Activated CD8-positive, alpha-beta memory T cell treated with anti-CD3 and anti-CD28 coated beads for 4 hours (primary cell): ENCODE data around the gene PIAS2.
"Not testable (repeated sequence)": the region's sequence is repeated elsewhere in the genome, so short reads cannot be mapped to it uniquely, and the experiment has no call there.

Experiments used
- DNase-seq, 2 donors: peaks; one replicate each; pipeline ENCODE4 v3.0.0-alpha.2; 2020; ENCODE audit warnings: low read depth in 2 of 2

The PIAS2 gene

GRCh38 chr18:46909497-46909896 lies 7.8 kb downstream of the PIAS2 start:
- no peak for DNase-seq

- DNase-seq, result no peak
Observed at GRCh38 chr18:46903406-46903805, 13.9 kb downstream of the PIAS2 start.

GRCh38 chr18:46899274-46899948 lies 17.9 kb downstream of the PIAS2 start:
- no peak for DNase-seq

- DNase-seq, result no peak
Observed at GRCh38 chr18:46894124-46894523, 23.2 kb downstream of the PIAS2 start.

GRCh38 chr18:46893360-46893759 lies 23.9 kb downstream of the PIAS2 start:
- DNase-seq, result no peak

- DNase-seq, result no peak
Observed at GRCh38 chr18:46892842-46893241, 24.5 kb downstream of the PIAS2 start.

GRCh38 chr18:46891742-46892214 lies 25.5 kb downstream of the PIAS2 start:
- DNase-seq, result no peak

GRCh38 chr18:46888965-46889364 lies 28.3 kb downstream of the PIAS2 start:
- DNase-seq, result no peak

- no peak for DNase-seq
Observed at GRCh38 chr18:46886893-46887292, 30.4 kb downstream of the PIAS2 start.

- DNase-seq, result no peak
Observed at GRCh38 chr18:46883180-46883579, 34.1 kb downstream of the PIAS2 start.

GRCh38 chr18:46877329-46877987 lies 39.8 kb downstream of the PIAS2 start:
- no peak for DNase-seq

- DNase-seq, result no peak
Observed at GRCh38 chr18:46868169-46868921, 49.0 kb downstream of the PIAS2 start.

GRCh38 chr18:46867367-46868143 lies 49.8 kb downstream of the PIAS2 start:
- no peak for DNase-seq

- no peak for DNase-seq
Observed at GRCh38 chr18:46866523-46866922, 50.8 kb downstream of the PIAS2 start.

GRCh38 chr18:46865245-46865644 lies 52.1 kb downstream of the PIAS2 start:
- not testable (repeated sequence) for DNase-seq

- no peak for DNase-seq
Observed at GRCh38 chr18:46859855-46860254, 57.5 kb downstream of the PIAS2 start.

- no peak for DNase-seq
Observed at GRCh38 chr18:46858290-46858689, 59.0 kb downstream of the PIAS2 start.

- no peak for DNase-seq
Observed at GRCh38 chr18:46856973-46857372, 60.3 kb downstream of the PIAS2 start.

- DNase-seq, result no peak
Observed at GRCh38 chr18:46849007-46849406, 68.3 kb downstream of the PIAS2 start.

- no peak for DNase-seq
Observed at GRCh38 chr18:46843372-46843771, 73.9 kb downstream of the PIAS2 start.

- no peak for DNase-seq
Observed at GRCh38 chr18:46842583-46842982, 74.7 kb downstream of the PIAS2 start.

GRCh38 chr18:46833899-46834298 lies 83.4 kb downstream of the PIAS2 start:
- no peak for DNase-seq
